Activated naive CD8-positive, alpha-beta T cell treated with anti-CD3 and anti-CD28 coated beads, Interleukin-2, amount 10 ng/mL, durations not matched to agents 7 days and 5 days (primary cell): ENCODE measurements around the gene CD24. TPM values are rescaled to one million over a fixed set of nuclear protein-coding genes. Genes with fewer than 3 reads are reported as not detected.
"Not testable (repeated sequence)": the region's sequence is repeated elsewhere in the genome, so short reads cannot be mapped to it uniquely, and the experiment has no call there.

ENCODE experiments used
- ATAC-seq: fragments of 150-1000 bp; cut with Tn5 transposase; one replicate; pipeline ENCODE4 v1.10.0; 2021; ENCODE audit warnings: low read depth, moderate library complexity
- POLR2A ChIA-PET: fragments of 350-600 bp; sonication (Branson Sonifier 250); formaldehyde crosslinking; loops from one replicate; lab custom pipeline; 2021; ENCODE audit warnings: antibody characterized with exemption; lab: Charles Lee
- DNase-seq: peaks from one replicate; pipeline ENCODE4 v3.0.0; 2021
- H3K27ac Mint-ChIP-seq: one replicate; pipeline ENCODE4 v1.8.0; 2022; ENCODE audit warnings: mild to moderate bottlenecking, mixed read lengths
- H3K27me3 Mint-ChIP-seq: one replicate; pipeline ENCODE4 v1.8.0; 2022; ENCODE audit warnings: mild to moderate bottlenecking, moderate library complexity, mixed read lengths
- H3K36me3 Mint-ChIP-seq: one replicate; pipeline ENCODE4 v1.8.0; 2021; ENCODE audit warnings: mild to moderate bottlenecking, mixed read lengths
- H3K4me1 Mint-ChIP-seq: one replicate; pipeline ENCODE4 v1.8.0; 2021; ENCODE audit warnings: mixed read lengths
- H3K4me3 Mint-ChIP-seq: one replicate; pipeline ENCODE4 v1.8.0; 2022; ENCODE audit warnings: mild to moderate bottlenecking, moderate library complexity, mixed read lengths
- H3K9me3 Mint-ChIP-seq: one replicate; pipeline ENCODE4 v1.8.0; 2021; ENCODE audit warnings: mixed read lengths
- total RNA-seq, 2 experiments: library from RNA; stranded (reverse); gene quantifications; one replicate each; pipeline ENCODE4 v1.2.3, GENCODE V29; 2021

Gene CD24
- 1 to 10 TPM in 1 of 2 experiments, under 1 TPM in 1; 0.68 to 1.1 TPM for total RNA-seq

GRCh38 chr6:106974336-106974998 lies at the start of gene CD24:
Gene CD24, minus strand, starts transcription at chr6:106974729. Its CDS starts 83 bp downstream, at chr6:106974646.
- Mint-ChIP-seq H3K9me3 (no peaks in the 10 kb centered on the region), H3K4me3 (peak within 1 kb of the TSS; percentile 62), H3K27me3 (peaks cover 65% of the 10 kb centered on the region), H3K36me3 (no peaks in the 10 kb centered on the region), H3K27ac (no peak within 1 kb of the TSS), H3K4me1 (peaks cover 7% of the 10 kb centered on the region)
- ATAC-seq (peak; percentile 38), DNase-seq (peak; percentile 49)
- POLR2A ChIA-PET: no interaction called here

- POLR2A ChIA-PET: no interaction called here
- no peak for DNase-seq
- H3K36me3 Mint-ChIP-seq: no peaks in the 10 kb centered on the region
- H3K9me3 Mint-ChIP-seq: no peaks in the 10 kb centered on the region
- ATAC-seq: no peak
- H3K27me3 Mint-ChIP-seq: peaks cover 3% of the 10 kb centered on the region
- no peak overlapping the region for H3K4me3 Mint-ChIP-seq
- H3K27ac Mint-ChIP-seq: no peak overlapping the region
- H3K4me1 Mint-ChIP-seq: peaks cover 4% of the 10 kb centered on the region
These were observed 47.1 kb upstream of the CD24 start for GRCh38 chr6:107021446-107022185.

- Mint-ChIP-seq H3K36me3 (no peaks in the 10 kb centered on the region), H3K27me3 (peaks cover 4% of the 10 kb centered on the region), H3K27ac (no peak overlapping the region), H3K4me3 (no peak overlapping the region), H3K4me1 (peaks cover 4% of the 10 kb centered on the region), H3K9me3 (no peaks in the 10 kb centered on the region)
- POLR2A ChIA-PET: interaction anchor here (0.7 kb wide), 1 partner anchor 12 kb away, joined by 3 read pairs; no protein-coding TSS in a partner anchor
- no peak for DNase-seq
- ATAC-seq: no peak
These were observed 45.7 kb upstream of the CD24 start for GRCh38 chr6:107020239-107020638.

GRCh38 chr6:107019628-107020027 lies 45.1 kb upstream of the CD24 start:
- not testable (repeated sequence) for H3K4me1 Mint-ChIP-seq, H3K4me3 Mint-ChIP-seq, H3K27me3 Mint-ChIP-seq, H3K36me3 Mint-ChIP-seq, H3K9me3 Mint-ChIP-seq, H3K27ac Mint-ChIP-seq, DNase-seq, ATAC-seq
- POLR2A ChIA-PET: interaction anchor here (0.7 kb wide), 1 partner anchor 12 kb away, joined by 3 read pairs; no protein-coding TSS in a partner anchor

- Mint-ChIP-seq H3K4me3 (no peak overlapping the region), H3K27ac (no peak overlapping the region), H3K4me1 (peaks cover 4% of the 10 kb centered on the region), H3K9me3 (no peaks in the 10 kb centered on the region), H3K36me3 (no peaks in the 10 kb centered on the region), H3K27me3 (peaks cover 2% of the 10 kb centered on the region)
- POLR2A ChIA-PET: no interaction called here
- DNase-seq: no peak
- ATAC-seq: no peak
These were observed 44.5 kb upstream of the CD24 start for GRCh38 chr6:107019047-107019446.

- Mint-ChIP-seq H3K27ac (no peak overlapping the region), H3K9me3 (no peaks in the 10 kb centered on the region), H3K36me3 (no peaks in the 10 kb centered on the region), H3K4me1 (no peaks in the 10 kb centered on the region), H3K4me3 (no peak overlapping the region), H3K27me3 (no peaks in the 10 kb centered on the region)
- ATAC-seq: no peak
- no peak for DNase-seq
- POLR2A ChIA-PET: no interaction called here
These were observed 35.0 kb upstream of the CD24 start for GRCh38 chr6:107009499-107009898.

GRCh38 chr6:106997392-106998158 lies 23.0 kb upstream of the CD24 start:
- Mint-ChIP-seq H3K27ac (no peak overlapping the region), H3K27me3 (no peaks in the 10 kb centered on the region), H3K36me3 (no peaks in the 10 kb centered on the region), H3K4me3 (no peak overlapping the region), H3K9me3 (no peaks in the 10 kb centered on the region), H3K4me1 (no peaks in the 10 kb centered on the region)
- ATAC-seq (peak; percentile 76), DNase-seq (peak; percentile 64)
- POLR2A ChIA-PET: no interaction called here

- H3K27me3 Mint-ChIP-seq: peaks cover 2% of the 10 kb centered on the region
- no peak for ATAC-seq
- no peaks in the 10 kb centered on the region for H3K4me1 Mint-ChIP-seq
- no peak for DNase-seq
- no peaks in the 10 kb centered on the region for H3K36me3 Mint-ChIP-seq
- no peak overlapping the region for H3K4me3 Mint-ChIP-seq
- no peaks in the 10 kb centered on the region for H3K9me3 Mint-ChIP-seq
- POLR2A ChIA-PET: no interaction called here
- no peak overlapping the region for H3K27ac Mint-ChIP-seq
These were observed 21.1 kb upstream of the CD24 start for GRCh38 chr6:106995640-106996039.

- DNase-seq, H3K9me3 Mint-ChIP-seq, H3K27ac Mint-ChIP-seq, H3K4me1 Mint-ChIP-seq, H3K27me3 Mint-ChIP-seq, H3K36me3 Mint-ChIP-seq, H3K4me3 Mint-ChIP-seq, POLR2A ChIA-PET, ATAC-seq: not testable (repeated sequence)
These were observed 15.2 kb upstream of the CD24 start for GRCh38 chr6:106989737-106990136.

- DNase-seq: no peak
- H3K4me1 Mint-ChIP-seq: no peaks in the 10 kb centered on the region
- H3K4me3 Mint-ChIP-seq: no peak overlapping the region
- no peaks in the 10 kb centered on the region for H3K36me3 Mint-ChIP-seq
- ATAC-seq: no peak
- H3K27ac Mint-ChIP-seq: no peak overlapping the region
- POLR2A ChIA-PET: no interaction called here
- peaks cover 10% of the 10 kb centered on the region for H3K27me3 Mint-ChIP-seq
- no peaks in the 10 kb centered on the region for H3K9me3 Mint-ChIP-seq
These were observed 14.1 kb upstream of the CD24 start for GRCh38 chr6:106988664-106989063.

GRCh38 chr6:106981926-106982325 lies 7.4 kb upstream of the CD24 start:
- POLR2A ChIA-PET: no interaction called here
- H3K4me3 Mint-ChIP-seq: no peak overlapping the region
- peaks cover 4% of the 10 kb centered on the region for H3K4me1 Mint-ChIP-seq

GRCh38 chr6:106980926-106981325 lies 6.4 kb upstream of the CD24 start:
- no peaks in the 10 kb centered on the region for H3K36me3 Mint-ChIP-seq
- no peak overlapping the region for H3K27ac Mint-ChIP-seq
- peaks cover 4% of the 10 kb centered on the region for H3K4me1 Mint-ChIP-seq
- H3K27me3 Mint-ChIP-seq: peaks cover 38% of the 10 kb centered on the region
- no peak overlapping the region for H3K4me3 Mint-ChIP-seq
- POLR2A ChIA-PET: no interaction called here
- H3K9me3 Mint-ChIP-seq: no peaks in the 10 kb centered on the region
- no peak for ATAC-seq
- DNase-seq: no peak

More at GRCh38 chr6:106981926-106982325, 7.4 kb upstream of the CD24 start:
- DNase-seq: no peak
- H3K27ac Mint-ChIP-seq: no peak overlapping the region
- peaks cover 28% of the 10 kb centered on the region for H3K27me3 Mint-ChIP-seq
- no peaks in the 10 kb centered on the region for H3K36me3 Mint-ChIP-seq
- ATAC-seq: no peak
- no peaks in the 10 kb centered on the region for H3K9me3 Mint-ChIP-seq

- Mint-ChIP-seq H3K27ac (no peak overlapping the region), H3K27me3 (peaks cover 42% of the 10 kb centered on the region), H3K4me1 (peaks cover 7% of the 10 kb centered on the region), H3K4me3 (no peak overlapping the region), H3K36me3 (no peaks in the 10 kb centered on the region), H3K9me3 (no peaks in the 10 kb centered on the region)
- POLR2A ChIA-PET: interaction anchor here (1.0 kb wide), 1 partner anchor 534 kb away, joined by 3 read pairs; no protein-coding TSS in a partner anchor
- ATAC-seq (peak; percentile 58), DNase-seq (peak; percentile 85)
These were observed 4.9 kb upstream of the CD24 start for GRCh38 chr6:106979435-106979884.
